ENCODE results near the gene PDAP1. TPM values are rescaled to one million over a fixed set of nuclear protein-coding genes. Genes with fewer than 3 reads are reported as not detected.
"Not testable (repeated sequence)": the region's sequence is repeated elsewhere in the genome, so short reads cannot be mapped to it uniquely, and the experiment has no call there.

The PDAP1 gene
- total RNA-seq, 2 experiments from 2014 or later, result 94.7 to 128 TPM

DNA sequence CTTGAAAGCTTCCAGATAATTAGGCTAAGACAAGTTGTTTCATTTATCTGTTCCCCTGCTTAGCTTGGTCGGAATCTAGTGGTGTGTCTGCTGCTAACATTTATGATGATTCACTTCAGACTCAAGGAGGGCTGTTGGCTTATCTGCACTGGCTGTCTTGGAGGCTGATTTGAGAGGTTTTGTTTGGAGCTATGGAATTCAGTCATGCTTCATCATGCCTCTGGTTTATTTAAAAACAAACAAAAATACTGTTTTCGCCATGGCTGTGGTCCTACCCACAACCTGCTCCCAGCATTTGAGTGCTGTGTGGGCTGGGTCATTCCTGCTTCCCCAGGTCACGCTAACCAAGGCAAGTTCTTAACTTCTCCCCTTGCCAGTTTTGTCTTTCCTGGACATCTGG is 45.6 kb downstream of the PDAP1 start:
- Mint-ChIP-seq H3K27me3 (no peaks in the 10 kb centered on the region), H3K27ac (no peak overlapping the region), H3K4me3 (no peak overlapping the region), H3K36me3 (peaks cover 45% of the 10 kb centered on the region), H3K9me3 (ENCODE audit: low read depth) (no peaks in the 10 kb centered on the region), H3K4me1 (no peaks in the 10 kb centered on the region)
- CTCF ChIA-PET, result interaction anchor here (0.8 kb wide), 1 partner anchor 33 kb away, joined by 3 read pairs; no protein-coding TSS in a partner anchor
- DNase-seq, result no peak
- no peak for ATAC-seq

DNA sequence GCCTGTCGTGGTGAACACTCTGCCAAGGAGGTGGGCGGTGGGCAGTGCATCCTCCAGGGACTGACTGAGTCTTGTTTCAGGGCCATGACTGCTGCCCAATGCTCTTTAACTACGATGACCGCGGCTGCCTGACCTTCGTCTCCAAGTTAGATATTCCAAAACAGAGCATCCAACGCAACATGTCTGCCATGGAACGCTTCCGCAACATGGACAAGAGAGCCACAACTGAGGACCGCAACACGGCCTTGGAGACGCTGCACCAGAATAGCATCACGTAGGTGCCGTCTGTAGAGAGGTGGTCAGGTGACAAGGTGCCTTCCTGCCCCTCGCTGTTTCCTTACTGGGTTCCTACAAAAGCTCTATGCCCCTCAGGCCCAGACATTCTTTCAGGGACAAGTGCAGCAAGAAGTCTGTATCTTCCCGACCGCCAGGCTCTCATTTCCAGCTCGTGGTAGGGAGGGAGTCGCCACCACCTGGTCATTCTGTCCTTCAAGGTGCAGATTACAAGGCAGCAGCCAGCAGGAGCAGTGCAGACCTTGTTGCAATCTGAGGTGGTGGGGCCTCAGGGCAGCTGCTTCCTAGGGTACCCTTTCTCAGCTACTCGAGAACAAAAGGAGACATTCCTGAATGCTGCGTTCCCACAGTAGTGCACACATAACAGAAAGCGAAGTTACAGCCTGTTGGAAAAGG is 48.8 kb downstream of the PDAP1 start:
- Mint-ChIP-seq H3K4me3 (no peak overlapping the region), H3K27me3 (no peaks in the 10 kb centered on the region), H3K9me3 (ENCODE audit: low read depth) (no peaks in the 10 kb centered on the region), H3K36me3 (peaks cover 40% of the 10 kb centered on the region), H3K27ac (no peak overlapping the region), H3K4me1 (no peaks in the 10 kb centered on the region)
- ATAC-seq (no peak), DNase-seq (no peak)
- CTCF ChIA-PET, result interaction anchor here (0.7 to 2.6 kb wide), 3 partner anchors 9 to 247 kb away, joined by 3 to 6 read pairs (median 3); no protein-coding TSS in a partner anchor

- ATAC-seq; H3K9me3 Mint-ChIP-seq (ENCODE audit: low read depth); H3K4me1 Mint-ChIP-seq; H3K27me3 Mint-ChIP-seq; H3K27ac Mint-ChIP-seq; H3K4me3 Mint-ChIP-seq; DNase-seq: not testable (repeated sequence)
- CTCF ChIA-PET, result interaction anchor here (0.7 to 2.6 kb wide), 2 partner anchors 11 to 246 kb away, joined by 3 to 6 read pairs; no protein-coding TSS in a partner anchor
- H3K36me3 Mint-ChIP-seq, result peaks cover 43% of the 10 kb centered on the region
Observed at GRCh38 chr7:99358521-99358920, 49.9 kb downstream of the PDAP1 start.

DNA sequence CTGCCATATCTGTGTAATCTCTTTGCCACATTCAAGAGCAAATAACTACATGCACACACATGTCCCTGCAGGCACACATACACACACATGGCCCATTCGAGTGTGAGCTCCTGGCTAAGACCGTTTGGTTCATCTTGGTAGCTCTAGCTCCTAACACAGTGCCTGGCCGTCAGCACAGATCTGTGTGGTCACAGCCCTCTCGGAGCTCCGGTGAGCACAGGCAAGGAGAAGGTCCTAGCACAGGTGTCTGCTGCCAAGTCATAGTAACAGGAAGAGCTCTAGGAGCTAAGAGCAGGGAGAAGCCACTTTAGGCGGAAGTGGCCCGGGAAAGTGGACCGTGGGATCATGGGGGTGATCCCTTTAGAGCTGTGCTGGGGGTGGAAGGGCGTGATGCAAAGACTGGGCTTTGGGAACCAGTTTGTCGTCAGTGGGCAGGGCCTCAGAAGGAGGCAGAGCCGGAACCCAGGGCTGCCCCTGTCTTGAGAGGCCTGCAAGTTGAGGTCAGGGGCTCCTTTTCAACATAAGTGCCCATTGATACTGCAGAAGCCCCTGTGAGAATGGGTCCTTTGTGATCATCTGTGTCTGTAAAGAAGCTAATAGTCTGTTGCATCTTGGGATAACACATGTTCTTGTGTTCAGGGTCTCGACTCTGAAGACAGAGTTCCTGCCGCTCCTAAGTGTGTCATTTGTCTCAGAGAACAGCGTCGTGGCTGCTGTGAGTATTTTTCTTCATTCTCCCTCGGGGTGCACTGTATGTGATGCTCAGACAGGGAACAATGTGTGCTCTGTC is 50.5 kb downstream of the PDAP1 start:
- Mint-ChIP-seq H3K36me3 (peaks cover 40% of the 10 kb centered on the region), H3K27me3 (no peaks in the 10 kb centered on the region), H3K27ac (no peak overlapping the region), H3K9me3 (ENCODE audit: low read depth) (no peaks in the 10 kb centered on the region), H3K4me1 (no peaks in the 10 kb centered on the region), H3K4me3 (no peak overlapping the region)
- ATAC-seq (no peak), DNase-seq (no peak)
- CTCF ChIA-PET, result interaction anchor here (0.6 to 2.6 kb wide), 2 partner anchors 10 to 11 kb away, joined by 3 to 6 read pairs; no protein-coding TSS in a partner anchor

DNA sequence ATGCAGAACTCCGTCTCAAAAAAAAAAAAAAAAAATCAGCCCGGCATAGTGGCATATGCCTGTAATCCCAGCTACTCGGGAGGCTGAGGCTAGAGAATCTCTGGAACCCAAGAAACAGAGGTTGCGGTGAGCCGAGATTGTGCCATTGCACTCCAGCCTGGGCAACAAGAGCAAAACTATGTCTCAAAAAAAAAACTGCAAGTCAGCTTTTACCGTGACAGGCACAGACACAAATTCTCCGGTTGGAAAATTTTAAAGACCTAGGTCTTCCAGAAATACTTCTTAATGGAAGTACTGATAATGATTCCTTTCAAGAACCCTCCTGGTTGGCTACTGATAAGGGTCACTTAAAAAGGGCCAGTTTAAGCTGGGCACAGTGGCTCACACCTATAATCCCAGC is 53.3 kb downstream of the PDAP1 start:
- Mint-ChIP-seq H3K9me3 (ENCODE audit: low read depth) (no peaks in the 10 kb centered on the region), H3K4me3 (no peak overlapping the region), H3K27me3 (no peaks in the 10 kb centered on the region), H3K27ac (no peak overlapping the region), H3K36me3 (peaks cover 43% of the 10 kb centered on the region), H3K4me1 (no peaks in the 10 kb centered on the region)
- CTCF ChIA-PET, result no interaction called here
- DNase-seq (no peak), ATAC-seq (no peak)

GRCh38 chr7:99352247-99352646 is 56.1 kb downstream of the PDAP1 start:
- no peak overlapping the region for H3K4me3 Mint-ChIP-seq
- ATAC-seq (no peak), DNase-seq (no peak)
- CTCF ChIA-PET, result interaction anchor here (1.1 kb wide), 1 partner anchor 13 kb away, joined by 3 read pairs; no protein-coding TSS in a partner anchor
- no peak overlapping the region for H3K27ac Mint-ChIP-seq
- no peaks in the 10 kb centered on the region for H3K27me3 Mint-ChIP-seq
- no peaks in the 10 kb centered on the region for H3K4me1 Mint-ChIP-seq
- H3K36me3 Mint-ChIP-seq, result peaks cover 39% of the 10 kb centered on the region
- H3K9me3 Mint-ChIP-seq (ENCODE audit: low read depth), result no peaks in the 10 kb centered on the region

DNA sequence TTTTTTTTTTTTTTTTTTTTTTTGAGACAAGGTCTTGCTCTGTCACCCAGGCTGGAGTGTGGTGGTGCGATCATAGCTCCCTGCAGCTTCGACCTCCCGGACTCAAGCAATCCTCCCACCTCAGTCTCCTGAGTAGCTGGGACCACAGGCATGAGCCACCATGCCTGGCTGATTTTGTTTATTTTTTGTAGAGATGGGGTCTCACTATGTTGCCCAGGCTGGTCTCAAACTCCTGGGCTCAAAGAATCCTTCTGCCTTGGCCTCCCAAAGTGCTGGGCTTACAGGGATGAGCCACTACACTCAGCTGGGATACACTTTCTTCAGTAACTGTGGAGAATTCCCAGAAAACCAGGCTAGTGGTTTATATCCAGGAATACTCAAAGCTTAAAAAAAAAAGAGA is 57.8 kb downstream of the PDAP1 start:
- CTCF ChIA-PET; H3K4me3 Mint-ChIP-seq; H3K27ac Mint-ChIP-seq; H3K9me3 Mint-ChIP-seq (ENCODE audit: low read depth); DNase-seq; ATAC-seq; H3K27me3 Mint-ChIP-seq; H3K4me1 Mint-ChIP-seq: not testable (repeated sequence)
- peaks cover 40% of the 10 kb centered on the region for H3K36me3 Mint-ChIP-seq

Other genes with a start within 250 kb of the PDAP1 start
- not detected for gene KPNA7, start 200.5 kb downstream of the PDAP1 start, total RNA-seq
- gene MYH16, start 135.8 kb downstream of the PDAP1 start, total RNA-seq, result not detected
- 10 to 100 TPM; 53.2 to 56.3 TPM for gene ARPC1A, start 82.7 kb downstream of the PDAP1 start, total RNA-seq
- gene ARPC1B, start 33.9 kb downstream of the PDAP1 start, total RNA-seq, result 100 to 1,000 TPM; 388 to 398 TPM
- 100 to 1,000 TPM; 116 to 138 TPM for gene BUD31, start 372 bp upstream of the PDAP1 start, total RNA-seq
- 1 to 10 TPM; 5.8 to 8.9 TPM for gene PTCD1, start 30.2 kb upstream of the PDAP1 start, total RNA-seq
- gene CPSF4, start 30.3 kb upstream of the PDAP1 start, total RNA-seq, result 10 to 100 TPM; 72.2 to 75.4 TPM
- gene ATP5MF, start 57.6 kb upstream of the PDAP1 start, total RNA-seq, result 100 to 1,000 TPM; 388 to 467 TPM
- gene ZNF789, start 64.3 kb upstream of the PDAP1 start, total RNA-seq, result 10 to 100 TPM; 21.5 to 30.1 TPM
- gene ZNF394, start 91.7 kb upstream of the PDAP1 start, total RNA-seq, result 10 to 100 TPM; 50.5 to 58.5 TPM
- 10 to 100 TPM; 13.2 to 13.6 TPM for gene ZKSCAN5, start 96.1 kb upstream of the PDAP1 start, total RNA-seq
- gene FAM200A, start 143.5 kb upstream of the PDAP1 start, total RNA-seq, result 1 to 10 TPM; 5.1 to 5.2 TPM
- gene ZNF655, start 150.0 kb upstream of the PDAP1 start, total RNA-seq, result 10 to 100 TPM; 86.0 to 92.7 TPM
- gene TMEM225B, start 189.7 kb upstream of the PDAP1 start, total RNA-seq, result 1 to 10 TPM in 1 of 2 experiments, not detected in 1; 2.3 TPM
- 10 to 100 TPM; 26.8 to 31.7 TPM for gene ZSCAN25, start 208.3 kb upstream of the PDAP1 start, total RNA-seq

All from activated CD8-positive, alpha-beta memory T cell treated with anti-CD3 and anti-CD28 coated beads, Interleukin-2, amount 10 ng/mL, durations not matched to agents 7 days and 5 days (primary cell).